ENCODE results near the gene SIRPG.
"Not testable (repeated sequence)": the region's sequence is repeated elsewhere in the genome, so short reads cannot be mapped to it uniquely, and the experiment has no call there.

SIRPG gene

DNA sequence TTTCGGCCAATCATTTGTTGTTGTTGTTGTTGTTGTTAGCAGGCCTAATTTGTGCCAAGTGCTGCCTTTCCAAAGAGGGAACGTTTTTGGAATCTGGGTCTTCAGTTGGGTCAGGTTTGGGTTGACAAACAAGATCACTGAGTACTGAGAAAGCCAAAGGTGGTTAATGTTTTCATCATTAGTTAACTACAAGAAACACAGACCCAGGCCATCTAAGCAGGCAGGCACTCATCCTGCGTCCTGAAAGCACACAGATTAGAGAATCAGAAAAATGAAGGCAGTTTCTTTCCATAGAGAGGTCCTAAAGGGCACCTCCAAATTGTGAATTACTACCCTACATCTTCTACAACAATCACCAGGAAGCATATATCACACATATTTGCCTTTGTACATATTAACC, 15.1 kb upstream of the SIRPG start:
- DNase-seq (ENCODE audit: low read depth in 1 of 2, low spot score in 1 of 2) = no peak

DNA sequence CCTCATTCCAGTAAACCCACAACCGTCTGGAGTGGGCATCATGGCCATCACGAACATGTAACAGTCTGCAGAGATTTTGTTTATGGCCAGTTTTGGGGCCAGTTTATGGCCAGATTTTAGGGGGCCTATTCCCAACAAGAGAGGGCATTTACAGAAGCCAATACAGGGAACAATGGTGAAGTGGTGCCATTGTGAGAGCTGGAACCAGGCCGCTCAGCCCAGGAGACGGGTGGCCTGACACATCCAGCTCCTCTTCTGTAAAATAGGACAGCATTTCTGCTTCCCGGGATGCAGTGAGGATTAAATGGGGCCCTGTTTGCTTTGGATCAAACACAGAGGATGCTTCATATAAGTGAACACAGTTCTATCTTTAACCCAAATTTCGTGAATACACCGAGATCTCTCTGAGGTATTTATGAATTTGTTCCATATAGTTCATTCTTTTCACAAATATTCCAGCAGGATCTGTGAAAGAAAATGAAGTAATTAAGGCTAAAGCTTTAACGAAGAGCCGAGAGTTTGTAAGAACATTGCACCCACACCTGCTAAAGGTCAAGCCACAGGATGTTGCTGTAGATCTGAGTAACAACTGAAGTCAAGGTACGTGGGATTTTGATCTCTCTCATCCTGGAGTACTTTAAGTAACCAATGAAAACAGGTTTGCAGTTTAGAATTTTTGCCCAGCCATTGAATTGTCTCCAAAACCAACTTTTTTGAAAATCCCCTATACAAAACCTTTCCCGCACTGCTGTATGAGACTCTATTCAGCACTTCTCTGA, 14.5 kb upstream of the SIRPG start:
- DNase-seq (ENCODE audit: low read depth in 1 of 2, low spot score in 1 of 2) = no peak

DNA sequence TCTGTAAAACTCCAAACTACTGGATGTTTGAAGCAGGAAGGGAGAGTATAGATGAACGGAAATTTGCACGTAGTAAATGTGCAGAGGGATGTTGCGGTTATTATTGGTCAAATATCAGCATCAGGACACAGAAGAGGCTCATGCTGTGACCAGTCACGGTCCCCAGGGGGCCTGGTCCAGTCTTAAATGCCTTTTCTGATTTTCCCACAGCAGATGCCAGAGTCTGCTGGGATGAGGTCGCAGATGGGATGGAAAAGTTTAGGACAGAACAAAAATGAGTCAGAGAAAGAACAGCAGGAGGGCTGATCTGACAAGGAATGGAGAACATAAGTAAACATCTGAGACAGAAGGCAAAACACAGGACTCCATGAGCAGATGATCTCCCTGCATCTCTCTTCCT, 11.7 kb upstream of the SIRPG start:
- no peak for DNase-seq (ENCODE audit: low read depth in 1 of 2, low spot score in 1 of 2)

DNA sequence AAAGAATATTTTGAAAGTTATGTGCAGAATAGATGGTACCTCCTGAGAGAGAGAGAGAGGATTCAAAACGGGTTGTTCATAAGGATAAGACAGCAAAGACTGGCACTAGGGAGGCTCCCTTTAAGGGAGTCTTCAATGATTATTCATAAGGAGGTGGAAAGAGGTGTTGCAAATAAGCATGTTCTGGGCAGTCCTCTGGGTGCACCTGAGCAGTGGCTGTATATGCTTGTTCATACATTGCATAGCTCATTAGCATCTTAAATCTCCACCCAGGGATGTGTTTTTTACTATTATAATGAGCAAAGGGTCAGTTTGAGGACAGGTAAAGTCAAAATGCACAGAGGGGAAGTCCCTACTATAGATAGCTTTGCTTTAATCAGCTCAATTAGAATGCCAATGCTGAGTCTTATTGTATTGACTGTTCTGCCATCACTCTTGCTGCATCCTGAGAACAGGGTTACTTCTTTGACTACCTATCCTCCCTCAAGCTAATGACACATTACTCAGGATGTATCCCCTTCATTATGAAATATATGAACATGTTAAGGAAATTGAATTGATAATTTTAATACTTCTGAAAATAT, 10.0 kb upstream of the SIRPG start:
- DNase-seq (ENCODE audit: low read depth in 1 of 2, low spot score in 1 of 2) = no peak

DNA sequence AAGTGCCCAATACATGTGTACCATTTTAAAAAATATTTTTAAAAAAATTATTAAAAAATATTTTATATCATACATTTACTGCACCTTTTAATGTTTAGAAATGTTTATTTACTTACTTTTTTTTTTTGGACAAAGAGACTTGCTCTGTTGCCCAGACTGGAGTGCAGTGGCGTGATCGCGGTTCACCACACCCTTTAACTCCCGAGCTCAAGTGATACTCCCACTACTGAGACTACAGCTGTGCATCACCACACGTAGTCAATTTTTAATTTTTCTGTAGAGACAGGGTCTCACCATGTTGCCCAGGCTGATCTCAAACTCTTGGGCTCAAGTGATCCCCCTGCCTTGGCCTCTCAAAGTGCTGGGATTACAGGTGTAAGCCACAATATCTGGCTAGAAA, 9.2 kb upstream of the SIRPG start:
- DNase-seq (ENCODE audit: low read depth in 1 of 2, low spot score in 1 of 2) = no peak

DNA sequence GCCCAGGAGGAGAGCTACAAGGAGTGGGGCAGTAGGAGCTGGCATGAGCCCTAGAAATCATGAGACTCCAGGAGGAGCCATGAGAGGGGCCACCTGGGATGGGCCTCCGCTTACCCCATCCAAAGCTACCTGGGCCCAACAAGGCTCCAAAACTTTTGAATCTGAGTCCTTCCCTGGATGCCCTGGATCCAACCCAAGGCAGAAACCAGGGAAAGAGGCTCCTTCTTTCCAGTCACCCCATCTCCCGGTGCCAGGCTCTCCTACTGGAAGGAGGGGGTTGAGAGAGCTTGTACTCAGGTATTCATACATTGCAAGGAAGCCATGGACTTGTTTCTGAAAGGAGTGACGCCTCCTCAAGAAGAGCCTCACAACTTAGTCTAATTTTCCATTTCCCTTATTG, 7.8 kb upstream of the SIRPG start:
- DNase-seq (ENCODE audit: low read depth in 1 of 2, low spot score in 1 of 2) = no peak

DNA sequence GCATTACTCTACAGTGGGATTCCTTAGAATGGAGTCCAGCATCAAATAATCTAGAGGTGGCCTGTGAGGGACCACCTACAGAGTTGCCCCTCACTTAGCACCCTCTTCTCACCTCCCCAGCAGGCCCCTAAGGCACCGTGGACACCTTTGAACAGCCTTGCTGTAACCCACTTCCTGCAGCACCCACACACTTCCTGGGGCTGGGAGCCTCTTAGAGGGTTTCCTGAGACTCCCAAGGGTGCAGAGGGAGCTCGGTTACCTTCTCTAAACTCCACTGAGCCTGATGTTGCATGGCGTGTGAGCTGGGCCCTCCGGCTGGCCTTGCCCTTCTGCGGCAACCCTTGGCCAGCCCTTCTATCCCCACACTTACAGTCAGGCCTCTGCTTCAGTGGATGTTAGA, 7.3 kb upstream of the SIRPG start:
- peak; percentile 27 to 37 for DNase-seq (ENCODE audit: low read depth in 1 of 2, low spot score in 1 of 2)

DNA sequence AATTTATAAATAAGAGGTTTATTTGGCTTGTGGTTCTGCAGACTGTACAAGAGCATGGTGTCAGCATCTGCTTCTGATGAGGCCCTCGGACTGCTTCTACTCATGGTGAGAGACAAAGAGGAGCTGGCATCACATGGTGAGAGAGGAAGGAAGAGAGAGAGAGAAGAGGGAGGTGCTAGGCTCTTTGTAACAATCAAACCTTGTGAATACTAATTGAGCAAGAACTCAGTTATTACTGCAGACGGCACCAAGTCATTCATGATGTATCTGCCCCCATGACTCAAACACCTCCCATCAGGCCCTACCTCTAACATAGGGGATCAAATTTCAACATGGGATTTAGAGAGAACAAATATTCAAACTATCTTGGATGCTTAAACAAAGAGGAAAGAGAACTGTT, 6.3 kb upstream of the SIRPG start:
- DNase-seq (ENCODE audit: low read depth in 1 of 2, low spot score in 1 of 2) = no peak

DNA sequence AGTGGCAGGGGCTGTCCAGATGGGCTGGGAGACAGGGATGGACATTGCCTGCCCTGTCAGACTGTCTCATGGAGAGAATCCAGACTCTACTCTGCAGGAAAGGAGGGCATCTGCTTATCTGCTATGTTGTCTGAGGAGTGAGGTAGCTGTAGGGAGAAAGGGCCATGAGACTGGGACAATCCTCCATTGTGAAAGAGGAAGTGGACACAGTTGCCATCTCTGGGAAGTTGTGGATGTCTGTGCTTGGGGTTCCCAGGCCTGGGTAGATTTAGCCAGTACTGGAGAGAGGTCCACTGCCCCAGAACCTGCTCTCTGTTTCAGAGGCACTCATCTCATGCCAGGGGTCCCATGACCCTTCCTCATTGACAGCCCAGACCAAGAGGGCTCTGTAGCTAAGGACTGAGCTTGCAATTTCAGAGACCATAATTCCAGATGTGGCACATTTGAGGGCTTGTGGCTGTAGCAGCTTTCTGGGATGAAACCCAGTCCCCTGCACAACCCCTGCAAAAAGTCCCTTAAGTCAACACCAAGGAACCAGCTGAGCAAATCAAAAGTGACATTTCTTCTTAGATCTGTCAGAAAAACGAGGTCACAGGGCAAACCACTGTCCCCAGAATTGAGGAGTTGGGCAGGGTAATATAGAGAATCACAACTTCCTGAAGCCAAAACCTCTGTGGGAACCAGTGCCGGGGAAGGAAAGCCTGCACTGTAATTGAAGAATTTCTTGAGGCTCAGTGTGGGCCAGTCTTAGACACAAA, 4.1 kb upstream of the SIRPG start:
- DNase-seq (ENCODE audit: low read depth in 1 of 2, low spot score in 1 of 2) = no peak

DNA sequence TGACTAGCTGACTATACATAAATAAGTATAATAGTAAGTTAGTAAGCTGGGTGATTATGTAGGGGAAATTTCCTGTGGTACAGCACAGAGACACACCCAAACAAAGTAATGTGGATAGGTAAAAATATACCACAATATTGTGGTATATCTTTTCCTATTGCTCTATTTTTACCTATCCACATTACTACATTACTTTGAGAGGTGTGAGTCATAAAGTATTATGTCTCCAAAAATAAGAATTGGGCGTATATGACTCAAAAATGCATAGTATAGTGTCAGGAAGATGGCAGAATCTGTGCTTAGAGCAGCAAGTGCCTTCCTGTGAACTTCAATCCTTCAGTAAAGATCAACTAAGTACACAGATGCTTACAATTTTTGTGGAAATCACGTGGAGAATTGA, 2.7 kb upstream of the SIRPG start:
- DNase-seq (ENCODE audit: low read depth in 1 of 2, low spot score in 1 of 2) = no peak

DNA sequence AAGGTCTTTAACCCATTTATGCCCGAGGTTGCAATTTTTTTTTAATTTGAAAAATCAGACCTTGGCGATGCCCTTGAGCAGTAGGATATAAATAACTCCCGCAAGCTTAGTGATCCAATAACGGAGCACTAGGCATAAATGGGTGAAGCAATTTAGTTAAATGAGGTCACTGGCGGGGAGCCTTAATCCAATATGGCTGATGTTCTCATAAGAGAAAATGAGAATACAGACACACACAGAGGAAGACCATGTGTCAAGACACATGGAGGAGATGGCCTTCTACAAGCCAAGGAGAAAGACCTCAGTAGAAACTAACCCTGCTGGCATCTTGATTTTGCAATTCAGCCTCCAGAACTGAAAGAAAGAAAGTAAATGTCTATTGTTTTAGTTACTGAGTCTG, 735 bp downstream of the SIRPG start:
- DNase-seq (ENCODE audit: low read depth in 1 of 2, low spot score in 1 of 2) = no peak

DNA sequence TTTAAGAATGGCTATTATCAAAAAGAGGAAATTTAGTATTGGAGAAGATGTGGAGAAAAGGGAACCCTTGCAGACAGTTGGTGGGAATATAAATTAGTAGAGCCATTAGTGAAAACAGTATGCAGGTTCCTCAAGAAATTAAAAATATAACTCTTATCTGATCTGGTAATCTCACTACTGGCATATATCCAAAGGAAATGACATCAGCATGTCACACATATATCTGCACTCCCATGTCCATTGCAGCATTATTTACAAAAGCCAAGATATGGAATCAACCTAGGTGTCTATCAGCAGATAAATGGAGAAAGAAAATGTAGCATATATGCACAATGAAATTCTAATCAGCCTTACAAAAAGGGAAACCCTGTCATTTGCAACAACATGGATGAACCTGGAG, 2.6 kb downstream of the SIRPG start:
- no peak for DNase-seq (ENCODE audit: low read depth in 1 of 2, low spot score in 1 of 2)

DNA sequence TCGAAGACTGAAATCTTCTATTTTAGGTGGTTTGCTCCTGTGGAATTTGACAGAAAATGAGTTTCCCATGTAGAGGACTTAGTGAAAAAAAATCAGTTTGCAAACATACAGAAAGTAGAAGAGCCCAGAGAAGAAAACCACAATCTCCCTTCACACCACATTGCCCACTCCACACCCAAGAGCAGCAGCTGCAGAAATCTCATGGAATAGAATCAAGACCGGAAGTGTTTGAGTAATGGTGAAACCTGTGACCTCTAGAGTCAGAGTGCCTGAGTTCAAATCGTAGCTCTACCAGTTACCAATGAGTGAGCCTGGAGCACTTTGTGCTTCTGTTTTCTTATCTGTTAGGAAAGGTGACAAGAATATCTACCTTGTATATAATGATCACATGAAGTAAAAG, 4.6 kb downstream of the SIRPG start:
- no peak for DNase-seq (ENCODE audit: low read depth in 1 of 2, low spot score in 1 of 2)

DNA sequence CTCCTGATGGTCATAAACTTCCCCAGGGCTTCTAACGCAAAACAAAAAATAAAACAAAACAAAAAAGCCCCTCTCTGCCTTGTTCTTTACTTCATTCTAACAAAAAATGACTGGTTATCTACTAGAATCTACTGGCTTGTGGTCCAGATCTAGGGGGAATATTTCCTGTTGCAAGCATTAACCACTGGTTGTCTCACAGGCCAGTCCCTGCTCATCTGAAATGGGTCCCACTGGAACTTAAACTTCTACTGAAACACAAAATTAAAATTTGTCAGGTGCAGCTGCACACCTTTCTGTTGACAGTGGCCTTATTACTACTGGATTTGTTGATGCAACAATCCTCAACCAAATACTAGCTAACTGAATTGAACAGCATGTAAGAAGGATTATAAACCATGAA, 5.5 kb downstream of the SIRPG start:
- no peak for DNase-seq (ENCODE audit: low read depth in 1 of 2, low spot score in 1 of 2)

DNA sequence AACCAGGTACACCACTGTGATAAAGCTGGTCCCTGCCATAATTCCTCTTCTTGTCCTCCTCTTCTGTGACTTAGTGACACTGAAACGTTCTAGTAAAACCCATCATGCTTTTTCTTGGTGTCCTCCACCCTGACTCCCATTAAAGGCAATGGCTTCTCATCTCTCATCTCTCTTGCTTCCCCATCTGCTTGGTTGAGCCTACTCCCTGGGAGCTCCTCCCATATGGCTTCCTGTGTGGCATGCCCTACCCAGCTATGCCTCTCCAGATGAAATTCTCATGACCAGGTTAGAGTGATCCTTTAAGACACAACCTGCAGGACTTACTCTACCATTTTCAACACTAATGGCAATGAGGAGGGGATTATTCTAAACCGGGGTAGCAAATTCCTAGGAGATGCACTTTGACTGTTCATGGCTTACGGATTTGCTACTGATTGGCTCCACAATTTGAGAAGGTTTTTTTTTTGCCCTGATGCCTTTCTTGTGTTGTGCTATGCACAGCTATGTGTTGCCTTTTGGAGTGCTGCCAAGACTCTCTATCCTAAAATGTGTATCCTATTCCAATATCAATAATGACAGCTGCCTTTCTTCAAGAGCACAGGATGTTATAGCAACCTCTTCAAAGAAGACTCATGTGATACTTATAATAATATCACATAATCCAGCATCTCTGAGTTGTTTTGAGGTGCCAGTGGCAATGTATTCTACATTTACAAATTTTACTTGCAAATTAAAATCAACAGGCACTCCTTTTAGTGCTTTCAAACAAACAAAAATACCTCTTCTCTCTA, 6.1 kb downstream of the SIRPG start:
- no peak for DNase-seq (ENCODE audit: low read depth in 1 of 2, low spot score in 1 of 2)

DNA sequence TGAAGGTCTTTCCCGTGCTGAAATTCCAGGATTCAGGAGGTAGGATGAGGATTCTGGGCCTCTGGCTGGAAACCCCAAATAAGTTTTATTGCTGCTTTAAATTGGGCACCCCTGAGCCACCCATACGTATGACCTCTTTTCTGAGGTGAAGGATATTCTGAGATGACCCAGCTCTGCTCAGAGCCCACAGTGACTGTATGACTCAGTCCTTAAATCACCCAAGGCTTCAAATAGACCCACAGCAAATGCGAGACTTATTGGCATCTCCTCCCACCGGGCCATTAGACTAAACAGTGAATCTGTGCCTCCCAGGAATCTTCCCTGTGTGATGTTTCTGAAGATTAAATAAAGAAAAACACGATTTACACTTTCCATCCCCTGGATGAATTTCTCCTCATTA, 9.5 kb downstream of the SIRPG start:
- DNase-seq (ENCODE audit: low read depth in 1 of 2, low spot score in 1 of 2) = no peak

DNA sequence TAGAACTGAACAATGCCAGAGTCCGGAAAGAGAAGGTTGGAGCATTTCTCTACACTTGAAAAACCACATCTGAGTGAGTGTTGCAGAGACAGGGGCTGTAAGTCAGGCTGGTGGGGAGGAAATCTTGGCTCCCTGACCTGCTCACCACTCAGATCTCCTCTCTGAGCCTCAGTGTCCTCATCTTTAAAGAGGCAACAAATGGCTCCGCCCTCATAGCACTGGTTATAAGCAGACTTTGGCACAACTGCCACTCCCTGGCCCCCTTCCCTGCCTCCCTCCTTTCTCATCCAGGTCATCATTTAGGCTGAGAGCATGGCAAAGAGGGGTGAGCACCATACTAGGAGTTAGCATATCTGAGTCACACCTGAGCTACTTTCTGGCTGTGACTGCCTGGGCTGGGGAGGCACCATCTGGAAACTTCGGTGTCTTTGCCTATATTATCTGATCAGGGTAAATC, 10.6 kb downstream of the SIRPG start:
- DNase-seq (ENCODE audit: low read depth in 1 of 2, low spot score in 1 of 2) = no peak

DNA sequence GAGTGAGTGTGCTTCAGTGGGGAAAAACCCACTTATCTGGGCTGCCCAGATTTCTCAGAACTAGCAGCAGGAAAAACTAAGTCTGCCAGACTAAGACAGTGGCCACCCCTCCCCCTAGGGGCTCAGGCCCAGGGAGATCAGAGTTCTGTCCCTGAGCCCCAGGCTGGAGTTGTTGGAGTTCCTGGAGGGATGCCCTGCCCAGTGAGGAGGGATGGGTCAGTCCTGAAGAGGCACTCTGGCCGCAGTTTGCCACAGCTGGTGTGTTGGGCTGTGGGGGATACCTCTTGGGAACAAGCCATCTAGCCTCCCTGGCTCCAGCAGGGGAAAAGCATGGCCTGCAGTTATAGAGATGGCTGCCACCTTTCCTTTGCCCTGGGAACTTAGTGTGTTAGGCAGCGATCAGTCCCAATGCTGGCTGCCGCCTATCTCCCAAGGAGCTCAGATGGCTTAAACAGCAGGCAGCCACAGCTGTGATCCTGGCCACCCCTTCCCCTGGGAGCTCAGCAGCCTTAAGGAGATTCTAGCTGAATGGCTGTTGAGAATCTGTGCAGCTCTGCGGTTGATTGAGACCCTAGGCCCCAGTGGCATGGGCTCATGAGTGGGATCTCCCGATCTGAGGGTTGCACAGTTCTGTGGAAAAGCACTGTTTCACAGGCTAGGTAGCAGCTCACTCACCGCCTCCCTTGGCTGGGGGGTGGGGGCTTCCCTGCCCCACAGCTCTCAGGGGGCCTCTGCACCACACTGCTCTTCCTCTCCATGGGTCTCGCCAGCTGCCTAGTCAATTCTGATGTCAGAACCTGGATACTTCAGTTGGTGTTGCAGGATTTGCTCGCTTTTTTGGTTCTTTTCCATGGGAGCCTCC, 13.2 kb downstream of the SIRPG start:
- no peak for DNase-seq (ENCODE audit: low read depth in 1 of 2, low spot score in 1 of 2)

DNA sequence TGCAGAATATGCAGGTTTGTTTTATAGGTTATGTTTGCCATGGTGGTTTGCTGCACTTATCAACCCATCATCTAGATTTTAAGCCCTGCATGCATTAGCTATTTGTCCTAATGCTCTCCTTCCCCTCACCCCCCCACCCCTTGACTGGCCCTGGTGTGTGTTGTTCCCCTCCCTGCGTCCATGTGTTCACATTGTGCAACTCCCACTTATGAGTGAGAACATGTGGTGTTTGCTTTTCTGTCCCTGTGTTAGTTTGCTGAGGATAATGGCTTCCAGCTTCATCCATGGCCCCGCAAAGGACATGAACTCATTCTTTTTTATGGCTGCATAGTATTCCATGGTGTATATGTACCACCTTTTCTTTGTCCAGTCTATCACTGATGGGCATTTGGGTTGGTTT, 18.9 kb downstream of the SIRPG start:
- DNase-seq (ENCODE audit: low read depth in 1 of 2, low spot score in 1 of 2) = not testable (repeated sequence)

DNA sequence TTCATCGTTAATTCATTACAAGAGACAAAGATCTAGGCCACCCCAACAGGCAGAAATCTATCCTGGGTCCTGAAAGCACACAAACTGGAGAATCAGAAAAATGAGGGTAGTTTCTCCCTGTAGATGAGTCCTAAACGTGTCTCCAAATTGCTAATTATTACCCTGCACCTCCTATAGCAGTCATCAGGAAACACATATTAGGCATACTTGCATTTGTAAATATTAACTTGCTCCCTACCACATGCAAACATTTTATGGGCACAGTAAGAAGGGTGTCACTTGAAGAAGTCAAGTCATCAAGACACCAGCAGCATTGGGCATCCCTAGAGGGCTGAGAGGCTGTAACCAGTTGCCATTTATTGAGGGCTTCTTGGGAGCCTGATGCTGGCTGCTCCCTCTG, 19.8 kb downstream of the SIRPG start:
- DNase-seq (ENCODE audit: low read depth in 1 of 2, low spot score in 1 of 2) = no peak

DNA sequence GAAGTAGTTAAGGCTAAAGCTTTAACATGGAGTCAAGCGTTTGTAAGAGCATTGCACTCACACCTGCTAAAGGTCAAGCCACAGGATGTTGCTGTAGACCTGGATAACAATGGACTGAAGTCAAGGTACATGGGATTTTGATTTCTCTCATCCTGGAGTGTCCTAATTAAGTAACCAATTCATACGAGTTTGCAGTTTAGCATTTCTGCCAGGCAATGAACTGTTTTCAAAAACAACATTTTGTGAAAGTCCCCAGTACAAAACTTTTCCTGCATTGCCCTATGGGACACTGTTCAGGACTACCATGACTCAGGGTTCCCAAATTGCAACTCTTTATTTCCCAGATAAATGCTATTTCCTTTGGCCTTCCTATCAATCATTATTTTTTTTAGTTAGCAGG, 20.4 kb downstream of the SIRPG start:
- DNase-seq (ENCODE audit: low read depth in 1 of 2, low spot score in 1 of 2) = no peak
